ENCODE results near the gene RECQL. TPM values are rescaled to one million over a fixed set of nuclear protein-coding genes. Genes with fewer than 3 reads are reported as not detected.

The RECQL gene
- total RNA-seq, 4 donors from 2014 or later: 7.3 to 25.8 (median 21.4) TPM

DNA sequence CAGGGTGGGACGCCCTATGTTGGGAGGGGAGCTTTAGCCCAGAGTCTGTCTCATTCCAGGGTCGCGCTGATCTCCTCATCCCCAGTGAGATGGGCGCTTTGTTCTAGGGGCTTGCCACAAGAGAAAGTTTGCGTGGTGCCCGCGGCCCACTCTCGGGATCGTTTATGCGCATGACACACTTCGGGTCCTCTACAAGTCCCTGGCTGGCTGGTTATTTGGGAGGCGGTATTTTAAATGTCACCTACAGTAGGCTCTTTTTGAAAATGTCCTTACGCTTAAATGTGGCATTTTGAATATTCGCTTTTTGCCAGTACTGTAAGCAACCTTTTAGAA, 695 bp upstream of the RECQL start:
- 1 to 3% methylated on average over 13 to 14 of the region's 14 CpGs for WGBS, 2 donors
- TF ChIP-seq POLR2A (IDR thresholded peaks at IDR 0.05): no peak
- TF ChIP-seq, protein P1, sequence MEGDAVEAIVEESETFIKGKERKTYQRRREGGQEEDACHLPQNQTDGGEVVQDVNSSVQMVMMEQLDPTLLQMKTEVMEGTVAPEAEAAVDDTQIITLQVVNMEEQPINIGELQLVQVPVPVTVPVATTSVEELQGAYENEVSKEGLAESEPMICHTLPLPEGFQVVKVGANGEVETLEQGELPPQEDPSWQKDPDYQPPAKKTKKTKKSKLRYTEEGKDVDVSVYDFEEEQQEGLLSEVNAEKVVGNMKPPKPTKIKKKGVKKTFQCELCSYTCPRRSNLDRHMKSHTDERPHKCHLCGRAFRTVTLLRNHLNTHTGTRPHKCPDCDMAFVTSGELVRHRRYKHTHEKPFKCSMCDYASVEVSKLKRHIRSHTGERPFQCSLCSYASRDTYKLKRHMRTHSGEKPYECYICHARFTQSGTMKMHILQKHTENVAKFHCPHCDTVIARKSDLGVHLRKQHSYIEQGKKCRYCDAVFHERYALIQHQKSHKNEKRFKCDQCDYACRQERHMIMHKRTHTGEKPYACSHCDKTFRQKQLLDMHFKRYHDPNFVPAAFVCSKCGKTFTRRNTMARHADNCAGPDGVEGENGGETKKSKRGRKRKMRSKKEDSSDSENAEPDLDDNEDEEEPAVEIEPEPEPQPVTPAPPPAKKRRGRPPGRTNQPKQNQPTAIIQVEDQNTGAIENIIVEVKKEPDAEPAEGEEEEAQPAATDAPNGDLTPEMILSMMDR (IDR thresholded peaks at IDR 0.05): no peak
- DNase-seq (ENCODE audit: low spot score in 2 of 2): peak; percentile 21 to 86
- intact Hi-C loops (cut with DNase I; ENCODE audit: low total_unique reads): no loop called here
- peak overlapping the region; percentile 100 for H3K4me3 ChIP-seq (ENCODE audit: low read depth, poor library complexity, severe bottlenecking)

DNA sequence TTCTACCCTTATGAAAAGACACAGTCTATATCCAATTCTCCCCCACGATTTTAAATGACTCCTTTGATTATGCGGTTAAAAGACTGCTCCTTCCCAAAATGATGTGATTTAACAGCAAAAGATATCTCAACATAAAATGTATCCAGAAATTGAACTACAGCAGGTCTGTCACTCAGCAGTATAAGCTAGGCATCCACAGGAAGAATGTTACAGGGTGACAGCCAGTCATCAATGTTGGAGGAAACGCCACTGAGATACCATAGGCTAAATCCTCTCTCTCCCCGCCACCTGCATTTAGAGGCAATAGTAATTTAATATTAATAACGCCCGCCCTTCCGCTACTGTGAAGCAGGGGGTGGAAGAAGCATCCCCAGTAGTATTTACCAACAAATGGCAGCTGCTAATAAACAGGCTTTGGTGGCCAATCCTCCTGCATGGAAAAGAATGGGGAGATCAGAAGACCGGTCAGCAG, 613 bp downstream of the RECQL start:
- WGBS, 2 donors: 8 to 17% methylated on average over 8 of the region's 8 CpGs
- intact Hi-C loops (cut with DNase I; ENCODE audit: low total_unique reads): no loop called here
- no peak for DNase-seq (ENCODE audit: low spot score in 2 of 2)
- peak overlapping the region; percentile 46 for H3K4me3 ChIP-seq (ENCODE audit: low read depth, poor library complexity, severe bottlenecking)
- TF ChIP-seq, protein P1 (IDR thresholded peaks at IDR 0.05): no peak
- TF ChIP-seq POLR2A (IDR thresholded peaks at IDR 0.05): no peak

DNA sequence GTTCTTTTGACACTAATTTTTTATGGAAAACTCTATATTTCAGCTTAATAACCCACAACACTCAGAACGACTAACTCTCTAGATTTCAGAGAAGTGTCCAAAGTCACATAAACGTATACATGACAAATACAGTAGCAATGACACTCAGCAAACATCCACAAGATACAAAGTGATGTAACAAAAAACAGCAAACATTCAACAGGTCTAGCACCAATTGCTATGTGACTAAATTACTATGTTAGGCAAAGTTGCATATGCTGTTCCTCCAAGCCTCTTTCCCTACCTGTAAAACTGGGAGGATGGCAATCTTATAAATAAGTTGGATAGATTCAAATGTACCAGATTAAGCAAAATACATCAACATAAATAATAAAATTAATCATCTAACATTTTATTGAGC, 1.7 kb downstream of the RECQL start:
- no peak for DNase-seq (ENCODE audit: low spot score in 2 of 2)
- no peak overlapping the region for H3K4me3 ChIP-seq (ENCODE audit: low read depth, poor library complexity, severe bottlenecking)
- 67% methylated on average over 2 of the region's 2 CpGs for WGBS, 2 donors
- TF ChIP-seq, protein P1 (IDR thresholded peaks at IDR 0.05): no peak
- TF ChIP-seq POLR2A (IDR thresholded peaks at IDR 0.05): no peak
- intact Hi-C loops (cut with DNase I; ENCODE audit: low total_unique reads): no loop called here

DNA sequence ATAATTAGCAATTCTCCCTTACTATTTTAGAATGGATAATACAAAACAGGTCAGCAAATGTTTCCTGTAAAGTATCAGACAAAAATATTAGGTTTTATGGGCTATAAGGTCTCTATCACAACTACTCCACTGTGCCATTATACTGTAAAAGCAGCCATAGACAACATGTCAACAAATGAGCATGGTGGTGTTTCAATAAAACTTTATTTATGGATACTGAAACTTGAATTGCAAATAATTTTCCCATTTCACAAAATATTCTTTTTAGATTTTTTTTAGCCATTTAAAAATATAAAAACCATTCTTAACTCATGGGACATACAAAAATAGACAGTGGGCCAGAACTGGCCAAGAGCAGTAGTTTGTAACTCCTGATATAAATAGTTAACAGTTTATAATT, 15.4 kb downstream of the RECQL start:
- no peak for TF ChIP-seq POLR2A (IDR thresholded peaks at IDR 0.05)
- TF ChIP-seq, protein P1 (IDR thresholded peaks at IDR 0.05): no peak
- intact Hi-C loops (cut with DNase I; ENCODE audit: low total_unique reads): no loop called here
- DNase-seq (ENCODE audit: low spot score in 2 of 2): no peak
- no peak overlapping the region for H3K4me3 ChIP-seq (ENCODE audit: low read depth, poor library complexity, severe bottlenecking)

DNA sequence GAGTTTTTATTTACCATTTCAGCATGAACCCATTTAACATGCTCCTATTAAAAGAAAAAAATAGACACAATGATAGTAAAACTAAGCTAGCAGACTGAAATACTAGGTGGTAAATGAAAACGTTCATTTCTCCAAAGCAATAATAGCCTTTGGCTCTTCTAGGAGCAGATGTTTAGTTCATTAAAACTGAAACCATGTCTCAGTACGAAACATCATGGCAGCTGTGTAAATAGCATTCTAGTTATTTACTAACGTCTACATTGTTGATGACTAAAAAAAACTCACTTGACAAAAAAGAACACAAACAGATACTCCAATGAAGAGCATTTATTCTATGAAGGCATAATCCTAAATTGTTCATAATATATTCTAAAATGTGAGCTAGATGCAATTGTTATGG, 17.9 kb downstream of the RECQL start:
- TF ChIP-seq, protein P1 (IDR thresholded peaks at IDR 0.05): no peak
- TF ChIP-seq POLR2A (IDR thresholded peaks at IDR 0.05): no peak
- WGBS, 2 donors: 79 to 83% methylated on average over 3 of the region's 3 CpGs
- no peak overlapping the region for H3K4me3 ChIP-seq (ENCODE audit: low read depth, poor library complexity, severe bottlenecking)
- intact Hi-C loops (cut with DNase I; ENCODE audit: low total_unique reads): no loop called here
- DNase-seq (ENCODE audit: low spot score in 2 of 2): no peak

DNA sequence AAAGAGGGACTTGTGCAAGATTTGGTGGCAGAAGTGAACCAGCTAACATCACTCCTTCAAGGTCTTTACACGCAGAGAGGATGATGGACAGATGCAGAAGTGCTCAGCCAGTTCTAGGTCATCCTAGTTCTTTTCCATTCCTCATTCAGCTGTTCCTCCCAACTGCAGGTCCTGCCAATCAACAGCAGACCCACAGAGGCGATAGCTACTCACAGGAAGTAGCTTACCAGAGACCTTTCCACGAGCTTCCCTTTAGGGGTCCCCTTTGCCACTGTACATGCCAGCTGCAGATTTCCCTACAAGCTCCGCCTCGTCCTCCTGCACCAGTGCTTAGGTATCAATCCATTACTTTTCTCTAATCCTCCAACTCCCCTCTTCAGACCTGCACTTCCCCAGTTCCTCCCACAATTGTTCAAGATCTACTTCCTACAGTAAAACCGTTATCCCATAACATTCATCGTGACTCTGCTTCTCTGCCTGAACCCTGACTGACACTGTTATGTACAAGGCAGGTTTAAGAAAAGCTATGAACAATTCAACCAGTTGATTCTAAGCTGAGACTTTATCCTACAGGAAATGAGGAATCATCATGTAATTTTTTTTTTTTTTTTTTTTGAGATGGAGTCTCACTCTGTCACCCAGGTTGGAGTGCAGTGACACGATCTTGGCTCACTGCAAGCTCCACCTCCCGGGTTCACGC, 22.5 kb downstream of the RECQL start:
- TF ChIP-seq, protein P1 (IDR thresholded peaks at IDR 0.05): no peak
- no peak for TF ChIP-seq POLR2A (IDR thresholded peaks at IDR 0.05)
- no peak overlapping the region for H3K4me3 ChIP-seq (ENCODE audit: low read depth, poor library complexity, severe bottlenecking)
- WGBS, 2 donors: 91 to 92% methylated on average over 10 of the region's 10 CpGs
- intact Hi-C loops (cut with DNase I; ENCODE audit: low total_unique reads): no loop called here
- no peak for DNase-seq (ENCODE audit: low spot score in 2 of 2)

Measured in lower leg skin (tissue), 4 donors.